Measurements from ENCODE around the gene NSF.
"Not testable (repeated sequence)": the region's sequence is repeated elsewhere in the genome, so short reads cannot be mapped to it uniquely, and the experiment has no call there.

Gene NSF

GRCh38 chr17:46791531-46791930 lies 201.1 kb downstream of the NSF start:
- WGBS (ENCODE audit: extremely low coverage, insufficient coverage, low lambda C conversion rate), result no CpG with 5 or more reads among the region's 5 CpGs
- Histone ChIP-seq H3K4ac (ENCODE audit: low read depth, low read length) (no peak overlapping the region), H3K79me1 (ENCODE audit: low read length) (peaks cover 42% of the 10 kb centered on the region)

GRCh38 chr17:46792071-46792470 lies 201.6 kb downstream of the NSF start:
- no peak overlapping the region for H2AK5ac ChIP-seq (ENCODE audit: low read length)
- H3K79me2 ChIP-seq (ENCODE audit: control insufficient read depth, insufficient read depth, low read length), result peaks cover 57% of the 10 kb centered on the region
- H2BK5ac ChIP-seq (ENCODE audit: low read length), result no peak overlapping the region
- no peak overlapping the region for H2BK15ac ChIP-seq (replicated peaks; ENCODE audit: low read depth)
- no peak overlapping the region for H3K27ac ChIP-seq (ENCODE audit: low read depth, low read length)
- H3K79me1 ChIP-seq (ENCODE audit: low read length), result peaks cover 42% of the 10 kb centered on the region
- H2BK120ac ChIP-seq (ENCODE audit: low read depth, low read length), result no peak overlapping the region
- H3K18ac ChIP-seq (ENCODE audit: low read length), result no peak overlapping the region
- no peak overlapping the region for H3K4me2 ChIP-seq (ENCODE audit: low read length)
- H3K36me3 ChIP-seq (ENCODE audit: control insufficient read depth, insufficient read depth, low read length), result no peaks in the 10 kb centered on the region
- no peak overlapping the region for H3K4me3 ChIP-seq (ENCODE audit: low read length)
- no peak overlapping the region for H3K9ac ChIP-seq (ENCODE audit: low read length)
- no peak for DNase-seq
- no peak overlapping the region for H4K8ac ChIP-seq (ENCODE audit: low read depth, low read length)
- H3K56ac ChIP-seq (ENCODE audit: low read length), result no peak overlapping the region
- no CpG with 5 or more reads among the region's 4 CpGs for WGBS (ENCODE audit: extremely low coverage, insufficient coverage, low lambda C conversion rate)
- no peaks in the 10 kb centered on the region for H3K27me3 ChIP-seq (ENCODE audit: insufficient read depth, low read length, poor library complexity)
- H3K4ac ChIP-seq (ENCODE audit: low read depth, low read length), result no peak overlapping the region
- H3K23ac ChIP-seq (ENCODE audit: low read length), result no peak overlapping the region
- no peak overlapping the region for H4K5ac ChIP-seq (ENCODE audit: low read length)
- H3K4me1 ChIP-seq (ENCODE audit: control insufficient read depth, low read depth, low read length), result peaks cover 9% of the 10 kb centered on the region

More at GRCh38 chr17:46791531-46791930, 201.1 kb downstream of the NSF start:
- H3K18ac ChIP-seq (ENCODE audit: low read length), result no peak overlapping the region
- no peak overlapping the region for H2BK120ac ChIP-seq (ENCODE audit: low read depth, low read length)
- no peak overlapping the region for H3K56ac ChIP-seq (ENCODE audit: low read length)
- no peak overlapping the region for H3K9ac ChIP-seq (ENCODE audit: low read length)
- no peak overlapping the region for H3K4me2 ChIP-seq (ENCODE audit: low read length)
- H3K27ac ChIP-seq (ENCODE audit: low read depth, low read length), result no peak overlapping the region
- no peak overlapping the region for H3K23ac ChIP-seq (ENCODE audit: low read length)
- H3K79me2 ChIP-seq (ENCODE audit: control insufficient read depth, insufficient read depth, low read length), result peaks cover 53% of the 10 kb centered on the region
- H3K36me3 ChIP-seq (ENCODE audit: control insufficient read depth, insufficient read depth, low read length), result no peaks in the 10 kb centered on the region
- H4K8ac ChIP-seq (ENCODE audit: low read depth, low read length), result no peak overlapping the region
- no peaks in the 10 kb centered on the region for H3K27me3 ChIP-seq (ENCODE audit: insufficient read depth, low read length, poor library complexity)
- H3K4me1 ChIP-seq (ENCODE audit: control insufficient read depth, low read depth, low read length), result peaks cover 11% of the 10 kb centered on the region
- H2BK5ac ChIP-seq (ENCODE audit: low read length), result no peak overlapping the region
- no peak overlapping the region for H2AK5ac ChIP-seq (ENCODE audit: low read length)
- H4K5ac ChIP-seq (ENCODE audit: low read length), result no peak overlapping the region
- no peak for DNase-seq
- no peak overlapping the region for H3K4me3 ChIP-seq (ENCODE audit: low read length)
- H2BK15ac ChIP-seq (replicated peaks; ENCODE audit: low read depth), result no peak overlapping the region

GRCh38 chr17:46793023-46793422 lies 202.6 kb downstream of the NSF start:
- not testable (repeated sequence) for H3K9ac ChIP-seq (ENCODE audit: low read length); H2BK5ac ChIP-seq (ENCODE audit: low read length); H3K56ac ChIP-seq (ENCODE audit: low read length); H3K27ac ChIP-seq (ENCODE audit: low read depth, low read length); H2AK5ac ChIP-seq (ENCODE audit: low read length); H3K4me3 ChIP-seq (ENCODE audit: low read length); H2BK15ac ChIP-seq (replicated peaks; ENCODE audit: low read depth); DNase-seq; H3K23ac ChIP-seq (ENCODE audit: low read length); H4K8ac ChIP-seq (ENCODE audit: low read depth, low read length); H3K18ac ChIP-seq (ENCODE audit: low read length); H3K4me2 ChIP-seq (ENCODE audit: low read length); H3K36me3 ChIP-seq (ENCODE audit: control insufficient read depth, insufficient read depth, low read length); H2BK120ac ChIP-seq (ENCODE audit: low read depth, low read length); H4K5ac ChIP-seq (ENCODE audit: low read length); H3K4ac ChIP-seq (ENCODE audit: low read depth, low read length); H3K27me3 ChIP-seq (ENCODE audit: insufficient read depth, low read length, poor library complexity)
- Histone ChIP-seq H3K4me1 (ENCODE audit: control insufficient read depth, low read depth, low read length) (peaks cover 11% of the 10 kb centered on the region), H3K79me1 (ENCODE audit: low read length) (peaks cover 46% of the 10 kb centered on the region), H3K79me2 (ENCODE audit: control insufficient read depth, insufficient read depth, low read length) (peaks cover 59% of the 10 kb centered on the region)
- WGBS (ENCODE audit: extremely low coverage, insufficient coverage, low lambda C conversion rate), result no CpG with 5 or more reads among the region's 6 CpGs

- H4K5ac ChIP-seq (ENCODE audit: low read length), result no peak overlapping the region
- H3K36me3 ChIP-seq (ENCODE audit: control insufficient read depth, insufficient read depth, low read length), result no peaks in the 10 kb centered on the region
- H3K4me3 ChIP-seq (ENCODE audit: low read length), result no peak overlapping the region
- H3K79me2 ChIP-seq (ENCODE audit: control insufficient read depth, insufficient read depth, low read length), result peaks cover 59% of the 10 kb centered on the region
- H3K4me1 ChIP-seq (ENCODE audit: control insufficient read depth, low read depth, low read length), result peaks cover 11% of the 10 kb centered on the region
- no peak for DNase-seq
- H3K23ac ChIP-seq (ENCODE audit: low read length), result no peak overlapping the region
- H3K27me3 ChIP-seq (ENCODE audit: insufficient read depth, low read length, poor library complexity), result no peaks in the 10 kb centered on the region
- H3K4ac ChIP-seq (ENCODE audit: low read depth, low read length), result no peak overlapping the region
- H3K79me1 ChIP-seq (ENCODE audit: low read length), result peaks cover 49% of the 10 kb centered on the region
- no peak overlapping the region for H2AK5ac ChIP-seq (ENCODE audit: low read length)
- no peak overlapping the region for H2BK120ac ChIP-seq (ENCODE audit: low read depth, low read length)
- H4K8ac ChIP-seq (ENCODE audit: low read depth, low read length), result no peak overlapping the region
- no peak overlapping the region for H3K4me2 ChIP-seq (ENCODE audit: low read length)
- no CpG with 5 or more reads among the region's 5 CpGs for WGBS (ENCODE audit: extremely low coverage, insufficient coverage, low lambda C conversion rate)
- H2BK15ac ChIP-seq (replicated peaks; ENCODE audit: low read depth), result no peak overlapping the region
- no peak overlapping the region for H3K27ac ChIP-seq (ENCODE audit: low read depth, low read length)
- H3K56ac ChIP-seq (ENCODE audit: low read length), result no peak overlapping the region
- no peak overlapping the region for H2BK5ac ChIP-seq (ENCODE audit: low read length)
- no peak overlapping the region for H3K9ac ChIP-seq (ENCODE audit: low read length)
- no peak overlapping the region for H3K18ac ChIP-seq (ENCODE audit: low read length)
These were observed 203.1 kb downstream of the NSF start for GRCh38 chr17:46793541-46793940.

GRCh38 chr17:46794318-46794717 lies 203.8 kb downstream of the NSF start:
- Histone ChIP-seq H4K5ac (ENCODE audit: low read length) (no peak overlapping the region), H2AK5ac (ENCODE audit: low read length) (no peak overlapping the region), H4K8ac (ENCODE audit: low read depth, low read length) (no peak overlapping the region), H3K27me3 (ENCODE audit: insufficient read depth, low read length, poor library complexity) (no peaks in the 10 kb centered on the region), H3K27ac (ENCODE audit: low read depth, low read length) (no peak overlapping the region), H2BK15ac (replicated peaks; ENCODE audit: low read depth) (no peak overlapping the region), H3K79me1 (ENCODE audit: low read length) (peaks cover 44% of the 10 kb centered on the region), H3K79me2 (ENCODE audit: control insufficient read depth, insufficient read depth, low read length) (peaks cover 56% of the 10 kb centered on the region), H2BK120ac (ENCODE audit: low read depth, low read length) (no peak overlapping the region), H3K56ac (ENCODE audit: low read length) (no peak overlapping the region), H3K4me3 (ENCODE audit: low read length) (no peak overlapping the region), H3K18ac (ENCODE audit: low read length) (no peak overlapping the region), H3K4me2 (ENCODE audit: low read length) (no peak overlapping the region), H2BK5ac (ENCODE audit: low read length) (no peak overlapping the region), H3K4ac (ENCODE audit: low read depth, low read length) (no peak overlapping the region), H3K36me3 (ENCODE audit: control insufficient read depth, insufficient read depth, low read length) (no peaks in the 10 kb centered on the region), H3K4me1 (ENCODE audit: control insufficient read depth, low read depth, low read length) (peaks cover 11% of the 10 kb centered on the region), H3K23ac (ENCODE audit: low read length) (no peak overlapping the region), H3K9ac (ENCODE audit: low read length) (no peak overlapping the region)
- WGBS (ENCODE audit: extremely low coverage, insufficient coverage, low lambda C conversion rate), result no CpG with 5 or more reads among the region's 5 CpGs
- no peak for DNase-seq

DNA sequence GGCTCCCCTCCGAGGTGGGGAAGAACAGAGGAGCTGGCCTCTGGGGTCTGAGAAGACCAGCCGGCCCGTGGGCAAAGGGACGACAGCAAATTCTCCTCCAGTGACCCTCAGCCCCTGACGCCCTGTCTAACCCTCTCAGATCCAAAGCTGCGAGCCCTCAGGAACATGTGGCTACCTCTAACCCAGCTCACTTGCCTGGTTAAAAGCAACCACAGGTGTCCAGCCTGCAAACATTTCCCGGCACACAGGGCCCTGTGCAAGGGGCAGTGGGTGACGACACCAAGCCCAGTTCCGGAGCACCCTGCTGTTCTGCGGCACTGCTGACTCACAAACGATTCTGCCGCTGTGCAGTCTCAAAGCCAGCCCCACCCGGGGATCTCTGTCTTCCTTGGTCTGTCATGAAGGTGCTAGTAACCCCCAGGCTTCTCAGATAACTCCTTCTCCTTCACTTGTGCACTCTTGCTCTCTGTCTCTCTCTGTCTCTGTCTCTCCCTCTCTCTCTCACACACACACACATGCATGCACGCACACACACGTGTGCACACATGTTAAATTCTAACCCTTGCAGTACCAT lies 205.0 kb downstream of the NSF start:
- H4K8ac ChIP-seq (ENCODE audit: low read depth, low read length), result no peak overlapping the region
- H3K18ac ChIP-seq (ENCODE audit: low read length), result no peak overlapping the region
- H3K4me1 ChIP-seq (ENCODE audit: control insufficient read depth, low read depth, low read length), result peaks cover 10% of the 10 kb centered on the region
- no peak overlapping the region for H4K5ac ChIP-seq (ENCODE audit: low read length)
- no peak overlapping the region for H3K23ac ChIP-seq (ENCODE audit: low read length)
- no peak overlapping the region for H3K4me3 ChIP-seq (ENCODE audit: low read length)
- H3K9ac ChIP-seq (ENCODE audit: low read length), result no peak overlapping the region
- peaks cover 51% of the 10 kb centered on the region for H3K79me2 ChIP-seq (ENCODE audit: control insufficient read depth, insufficient read depth, low read length)
- no peak for DNase-seq
- H3K56ac ChIP-seq (ENCODE audit: low read length), result no peak overlapping the region
- no CpG with 5 or more reads among the region's 15 CpGs for WGBS (ENCODE audit: extremely low coverage, insufficient coverage, low lambda C conversion rate)
- no peak overlapping the region for H3K4ac ChIP-seq (ENCODE audit: low read depth, low read length)
- H3K36me3 ChIP-seq (ENCODE audit: control insufficient read depth, insufficient read depth, low read length), result peaks cover 1% of the 10 kb centered on the region
- H2BK15ac ChIP-seq (replicated peaks; ENCODE audit: low read depth), result no peak overlapping the region
- no peak overlapping the region for H3K27ac ChIP-seq (ENCODE audit: low read depth, low read length)
- H2BK5ac ChIP-seq (ENCODE audit: low read length), result no peak overlapping the region
- H3K4me2 ChIP-seq (ENCODE audit: low read length), result no peak overlapping the region
- H2BK120ac ChIP-seq (ENCODE audit: low read depth, low read length), result no peak overlapping the region
- no peak overlapping the region for H2AK5ac ChIP-seq (ENCODE audit: low read length)
- H3K79me1 ChIP-seq (ENCODE audit: low read length), result peaks cover 40% of the 10 kb centered on the region
- H3K27me3 ChIP-seq (ENCODE audit: insufficient read depth, low read length, poor library complexity), result no peaks in the 10 kb centered on the region
